HUES64 (cell line): Measurements from ENCODE around the gene LPAR5.
"Not testable (repeated sequence)": the region's sequence is repeated elsewhere in the genome, so short reads cannot be mapped to it uniquely, and the experiment has no call there.

Experiments
- H3K27ac ChIP-seq: 2 replicates; pipeline ENCODE4 v1.7.0; 2013; ENCODE audit warnings: low read depth, low read length, inconsistent platforms
- H3K27me3 ChIP-seq: 2 replicates; pipeline ENCODE4 v1.6.1; 2013; ENCODE audit warnings: mild to moderate bottlenecking, low read length; ENCODE audit not compliant: insufficient read depth
- H3K36me3 ChIP-seq: 2 replicates; pipeline ENCODE4 v1.6.1; 2013; ENCODE audit warnings: mild to moderate bottlenecking, low read length; ENCODE audit not compliant: insufficient read depth
- H3K4me1 ChIP-seq: 2 replicates; pipeline ENCODE4 v1.6.1; 2013; ENCODE audit warnings: mild to moderate bottlenecking, low read length, moderate library complexity; ENCODE audit not compliant: insufficient read depth
- H3K4me3 ChIP-seq: 2 replicates; pipeline ENCODE4 v1.5.1; 2013; ENCODE audit warnings: mild to moderate bottlenecking, low read length, moderate library complexity
- H3K9ac ChIP-seq: 2 replicates; pipeline ENCODE4 v1.6.1; 2013; ENCODE audit warnings: mild to moderate bottlenecking, low read depth, low read length
- H3K9me3 ChIP-seq: 2 replicates; pipeline ENCODE4 v1.6.1; 2013; ENCODE audit warnings: low read depth, low read length; ENCODE audit not compliant: insufficient read depth
- WGBS: fragments of 150-250, 120-280 bp; methylation state at CpG from one replicate; pipeline ENCODE4 v1.1.7; 2013; ENCODE audit warnings: missing lambda C conversion rate; 5-methylcytosine and 5-hydroxymethylcytosine counted together

The LPAR5 gene

GRCh38 chr12:6605421-6606330 lies 30.1 kb downstream of the LPAR5 start:
- H3K27ac ChIP-seq: peak overlapping the region; percentile 66; the same call in 1 of the 2 replicates

GRCh38 chr12:6604259-6605029 lies 31.3 kb downstream of the LPAR5 start:
- H3K9me3 ChIP-seq: no peaks in the 10 kb centered on the region
- H3K27me3 ChIP-seq: no peaks in the 10 kb centered on the region
- no peak overlapping the region for H3K9ac ChIP-seq
- 88% methylated on average over 6 of the region's 6 CpGs for whole genome bisulfite sequencing
- no peak overlapping the region for H3K27ac ChIP-seq
- peak overlapping the region; percentile 88 for H3K4me3 ChIP-seq
- H3K36me3 ChIP-seq: peaks cover 59% of the 10 kb centered on the region
- peaks cover 17% of the 10 kb centered on the region for H3K4me1 ChIP-seq

More at GRCh38 chr12:6605421-6606330, 30.1 kb downstream of the LPAR5 start:
- Histone ChIP-seq H3K9ac (peak overlapping the region; percentile 37), H3K4me3 (peak overlapping the region; percentile 88), H3K9me3 (no peaks in the 10 kb centered on the region), H3K4me1 (peaks cover 18% of the 10 kb centered on the region), H3K36me3 (peaks cover 46% of the 10 kb centered on the region), H3K27me3 (no peaks in the 10 kb centered on the region)
- WGBS: 20% methylated on average over 18 of the region's 18 CpGs

- no peaks in the 10 kb centered on the region for H3K9me3 ChIP-seq
- H3K4me1 ChIP-seq: peaks cover 17% of the 10 kb centered on the region
- H3K36me3 ChIP-seq: peaks cover 71% of the 10 kb centered on the region
- no peak overlapping the region for H3K9ac ChIP-seq
- 50% methylated on average over 4 of the region's 6 CpGs for WGBS
- no peaks in the 10 kb centered on the region for H3K27me3 ChIP-seq
- H3K27ac ChIP-seq: no peak overlapping the region; the same call in 1 of the 2 replicates
- no peak overlapping the region for H3K4me3 ChIP-seq
These were observed 32.6 kb downstream of the LPAR5 start for GRCh38 chr12:6603095-6603567.

GRCh38 chr12:6602526-6602925 lies 33.2 kb downstream of the LPAR5 start:
- H3K4me3 ChIP-seq: no peak overlapping the region
- no peaks in the 10 kb centered on the region for H3K9me3 ChIP-seq
- peaks cover 77% of the 10 kb centered on the region for H3K36me3 ChIP-seq
- H3K27ac ChIP-seq: no peak overlapping the region
- 92% methylated on average over 3 of the region's 3 CpGs for WGBS
- no peaks in the 10 kb centered on the region for H3K27me3 ChIP-seq
- peaks cover 17% of the 10 kb centered on the region for H3K4me1 ChIP-seq
- no peak overlapping the region for H3K9ac ChIP-seq

- H3K36me3 ChIP-seq: peaks cover 94% of the 10 kb centered on the region
- not testable (repeated sequence) for H3K4me1 ChIP-seq, H3K27me3 ChIP-seq, H3K27ac ChIP-seq, H3K9ac ChIP-seq, H3K9me3 ChIP-seq, H3K4me3 ChIP-seq
- whole genome bisulfite sequencing: 96% methylated on average over 10 of the region's 10 CpGs
These were observed 40.1 kb downstream of the LPAR5 start for GRCh38 chr12:6595673-6596072.

- Histone ChIP-seq H3K36me3 (peaks cover 95% of the 10 kb centered on the region), H3K4me3 (no peak overlapping the region), H3K9me3 (no peaks in the 10 kb centered on the region), H3K27me3 (no peaks in the 10 kb centered on the region), H3K9ac (no peak overlapping the region), H3K4me1 (no peaks in the 10 kb centered on the region), H3K27ac (no peak overlapping the region)
- 97% methylated on average over 8 of the region's 8 CpGs for WGBS
These were observed 43.7 kb downstream of the LPAR5 start for GRCh38 chr12:6592087-6592486.

GRCh38 chr12:6586569-6586968 lies 49.2 kb downstream of the LPAR5 start:
- 94% methylated on average over 8 of the region's 8 CpGs for WGBS
- H3K4me1 ChIP-seq, H3K9me3 ChIP-seq, H3K27ac ChIP-seq, H3K4me3 ChIP-seq, H3K9ac ChIP-seq, H3K27me3 ChIP-seq: not testable (repeated sequence)
- peaks cover 97% of the 10 kb centered on the region for H3K36me3 ChIP-seq

GRCh38 chr12:6584293-6584692 lies 51.5 kb downstream of the LPAR5 start:
- no peak overlapping the region for H3K4me3 ChIP-seq
- no peaks in the 10 kb centered on the region for H3K27me3 ChIP-seq
- WGBS: 97% methylated on average over 8 of the region's 10 CpGs
- H3K9ac ChIP-seq: no peak overlapping the region
- H3K9me3 ChIP-seq: no peaks in the 10 kb centered on the region
- peaks cover 93% of the 10 kb centered on the region for H3K36me3 ChIP-seq
- H3K4me1 ChIP-seq: no peaks in the 10 kb centered on the region
- no peak overlapping the region for H3K27ac ChIP-seq

- WGBS: 93% methylated on average over 12 of the region's 12 CpGs
- Histone ChIP-seq H3K36me3 (peaks cover 92% of the 10 kb centered on the region), H3K9me3 (no peaks in the 10 kb centered on the region)
These were observed 52.8 kb downstream of the LPAR5 start for GRCh38 chr12:6582959-6583358.

GRCh38 chr12:6582196-6582595 lies 53.6 kb downstream of the LPAR5 start:
- Histone ChIP-seq H3K4me3 (no peak overlapping the region), H3K36me3 (peaks cover 92% of the 10 kb centered on the region), H3K4me1 (no peaks in the 10 kb centered on the region), H3K9me3 (no peaks in the 10 kb centered on the region), H3K9ac (no peak overlapping the region), H3K27me3 (no peaks in the 10 kb centered on the region), H3K27ac (no peak overlapping the region)
- WGBS: 87% methylated on average over 6 of the region's 6 CpGs

More at GRCh38 chr12:6582959-6583358, 52.8 kb downstream of the LPAR5 start:
- no peak overlapping the region for H3K9ac ChIP-seq
- no peaks in the 10 kb centered on the region for H3K4me1 ChIP-seq
- H3K4me3 ChIP-seq: no peak overlapping the region
- no peaks in the 10 kb centered on the region for H3K27me3 ChIP-seq
- H3K27ac ChIP-seq: no peak overlapping the region

- no peaks in the 10 kb centered on the region for H3K4me1 ChIP-seq
- no peak overlapping the region for H3K4me3 ChIP-seq
- H3K9ac ChIP-seq: no peak overlapping the region
- no peaks in the 10 kb centered on the region for H3K27me3 ChIP-seq
- peaks cover 88% of the 10 kb centered on the region for H3K36me3 ChIP-seq
- no peaks in the 10 kb centered on the region for H3K9me3 ChIP-seq
- 95% methylated on average over 8 of the region's 8 CpGs for WGBS
- no peak overlapping the region for H3K27ac ChIP-seq
These were observed 60.1 kb downstream of the LPAR5 start for GRCh38 chr12:6575648-6576047.
